GM19324 (cell line): ENCODE measurements around the gene IFI27L2.

Experiments used
- ATAC-seq: cut with Tn5 transposase; IDR thresholded peaks from one replicate; pipeline ENCODE4 v1.9.1; 2021; ENCODE audit warnings: mild to moderate bottlenecking, moderate library complexity; ENCODE audit not compliant: unreplicated experiment, low FRiP score

The IFI27L2 gene

GRCh38 chr14:94104731-94105130 is 24.7 kb downstream of the IFI27L2 start:
- no peak for ATAC-seq

DNA sequence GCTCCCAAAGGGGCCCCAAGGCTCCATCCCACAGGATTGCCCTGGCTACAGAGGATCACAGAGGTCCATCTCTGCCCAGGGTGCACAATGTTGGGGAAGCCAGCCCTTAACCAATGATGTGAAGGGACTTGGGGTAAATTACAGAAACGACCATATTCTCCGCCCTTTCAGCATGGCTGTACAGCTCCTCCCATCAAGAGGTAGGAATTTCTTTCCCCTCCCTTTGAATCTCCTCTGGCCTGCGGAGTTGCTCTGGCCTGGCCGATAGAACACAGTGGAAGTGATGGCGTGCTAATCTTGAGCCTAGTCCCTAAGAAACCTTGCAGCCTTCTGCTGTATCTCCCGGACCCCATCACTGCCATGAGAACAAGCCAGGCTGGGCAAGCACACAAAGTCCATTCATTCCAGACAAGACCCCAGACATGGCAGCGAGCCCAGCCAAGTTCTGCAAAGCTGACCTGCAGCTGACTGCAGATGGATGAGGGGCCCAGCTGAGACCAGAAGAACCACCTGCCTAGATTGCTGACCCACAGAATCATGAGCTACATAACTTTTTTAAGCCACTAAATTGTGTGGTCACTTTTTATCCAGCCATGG is 25.8 kb downstream of the IFI27L2 start:
- no peak for ATAC-seq

GRCh38 chr14:94102768-94103482 is 26.5 kb downstream of the IFI27L2 start:
- no peak for ATAC-seq

DNA sequence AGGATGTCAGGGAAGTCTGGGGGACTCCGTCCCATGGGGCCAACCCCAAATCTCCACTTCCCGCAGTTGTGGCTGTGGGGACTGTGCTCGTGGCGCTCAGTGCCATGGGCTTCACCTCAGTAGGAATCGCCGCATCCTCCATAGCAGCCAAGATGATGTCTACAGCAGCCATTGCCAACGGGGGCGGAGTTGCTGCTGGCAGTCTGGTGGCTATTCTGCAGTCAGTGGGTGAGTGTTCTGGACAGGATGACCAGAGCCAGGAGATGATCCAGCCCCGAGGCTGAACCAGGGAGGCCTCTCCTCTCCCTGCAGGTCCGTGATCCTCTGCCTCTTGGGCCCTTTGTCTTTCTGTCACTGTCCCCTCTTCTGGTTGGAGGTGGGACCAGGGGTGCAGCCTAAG is 27.7 kb downstream of the IFI27L2 start:
- no peak for ATAC-seq

GRCh38 chr14:94100847-94101246 is 28.6 kb downstream of the IFI27L2 start:
- no peak for ATAC-seq

DNA sequence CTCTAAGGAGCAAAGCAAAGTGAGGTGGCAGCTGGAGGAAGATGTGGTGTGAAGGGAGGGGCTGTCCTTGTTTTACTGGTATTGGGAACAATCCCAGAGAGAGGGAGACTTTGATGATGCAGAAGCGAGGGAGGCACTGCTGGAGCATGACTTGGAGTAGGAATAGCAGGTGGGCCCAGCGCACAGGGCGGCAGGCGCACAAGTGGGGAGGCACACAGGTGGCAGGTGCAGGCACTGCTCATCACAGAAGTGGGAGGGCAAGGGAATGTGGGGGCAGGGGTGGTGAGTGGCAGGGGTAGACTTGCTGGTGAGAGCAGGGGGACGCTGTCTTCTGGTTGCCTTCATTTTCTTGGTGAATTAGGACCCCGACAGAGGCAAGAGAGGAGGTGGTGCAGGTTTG is 30.4 kb downstream of the IFI27L2 start:
- ATAC-seq = no peak

DNA sequence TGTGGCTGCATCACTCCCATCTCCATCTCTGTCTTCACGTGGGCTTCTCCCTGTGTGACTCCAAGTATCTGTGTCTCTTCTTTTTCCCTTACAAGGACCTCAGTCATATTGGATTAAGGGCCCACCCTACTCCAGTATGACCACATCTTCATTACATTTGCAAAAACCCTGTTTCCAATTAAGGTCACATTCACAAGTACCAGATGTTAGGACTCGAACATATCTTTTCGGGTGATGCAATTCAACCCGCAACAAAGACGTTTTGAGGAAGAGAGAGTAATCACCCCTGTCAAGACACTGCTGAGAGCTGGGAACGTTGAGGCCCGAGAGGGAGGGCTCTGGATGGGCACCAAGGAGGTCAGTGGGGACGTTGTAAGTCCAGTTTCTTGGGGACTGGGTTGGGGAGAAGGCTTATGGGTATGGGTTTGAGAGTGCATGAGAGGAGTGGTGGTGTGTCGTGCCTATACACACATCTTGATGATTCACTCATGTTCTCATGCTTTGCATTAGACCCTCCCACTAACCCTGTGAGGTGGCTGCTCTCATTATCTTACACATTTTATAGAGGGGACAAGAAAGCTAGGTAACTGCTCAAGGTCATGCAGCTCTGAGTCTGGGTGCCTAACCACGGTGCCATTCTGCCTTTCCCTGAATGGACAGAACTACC is 30.9 kb downstream of the IFI27L2 start:
- no peak for ATAC-seq

DNA sequence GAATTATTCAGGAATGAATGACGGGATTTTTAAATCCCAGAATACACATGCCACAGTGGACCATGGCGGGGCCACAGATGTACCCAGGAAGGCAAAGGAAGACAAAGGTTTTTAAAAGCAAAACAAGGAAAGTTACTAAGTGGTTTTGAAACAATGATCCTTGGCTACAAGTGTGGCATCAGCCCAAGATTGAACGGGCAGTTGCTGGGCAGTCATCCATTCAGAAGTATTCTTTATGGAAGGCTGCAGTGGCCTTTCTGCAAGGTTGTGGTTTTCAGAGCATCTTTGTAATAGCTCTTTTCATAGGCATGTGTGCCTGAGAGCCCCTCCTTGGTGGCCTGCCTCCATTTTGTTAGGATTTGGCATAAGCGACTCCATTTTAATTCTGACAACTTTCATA is 32.3 kb downstream of the IFI27L2 start:
- no peak for ATAC-seq

DNA sequence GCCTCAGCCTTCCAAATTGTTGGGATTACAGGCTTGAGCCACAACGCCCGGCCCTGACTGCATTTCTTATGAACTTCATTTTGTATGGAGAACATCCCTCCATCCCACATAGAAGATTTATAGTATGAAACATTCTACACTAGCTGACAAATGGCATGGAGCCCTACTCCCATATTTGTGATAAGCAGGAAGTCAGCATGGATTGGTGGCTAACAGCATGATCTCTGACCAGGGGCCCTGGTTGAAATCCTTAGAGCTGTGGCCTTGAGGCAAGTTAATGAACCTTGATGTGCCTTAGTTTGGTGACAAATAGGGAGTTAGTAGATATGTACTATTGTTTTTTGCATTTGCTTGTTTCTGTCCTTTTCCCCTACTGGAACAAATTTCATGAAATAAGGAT is 36.0 kb downstream of the IFI27L2 start:
- no peak for ATAC-seq

- ATAC-seq = no peak
Observed at GRCh38 chr14:94089479-94089878, 39.9 kb downstream of the IFI27L2 start.

DNA sequence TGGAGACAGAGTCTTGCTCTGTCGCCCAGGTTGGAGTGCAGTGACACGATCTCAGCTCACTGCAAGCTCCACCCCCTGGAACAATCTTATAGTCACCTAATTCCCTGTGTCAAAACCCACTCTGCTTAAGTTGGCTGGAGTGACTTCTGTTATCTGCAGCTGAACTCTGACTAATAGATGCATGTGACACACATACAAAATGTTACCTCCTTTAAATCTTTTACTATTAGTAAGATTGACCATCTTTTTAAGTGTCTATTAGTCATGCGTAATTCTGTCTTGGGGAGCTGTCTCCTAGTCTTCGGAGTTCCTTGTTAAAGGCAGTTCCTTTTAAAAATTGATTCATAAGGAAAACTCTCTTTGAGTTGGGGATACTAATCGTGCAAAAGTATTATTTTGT is 40.9 kb downstream of the IFI27L2 start:
- no peak for ATAC-seq

GRCh38 chr14:94087891-94088290 is 41.5 kb downstream of the IFI27L2 start:
- no peak for ATAC-seq

DNA sequence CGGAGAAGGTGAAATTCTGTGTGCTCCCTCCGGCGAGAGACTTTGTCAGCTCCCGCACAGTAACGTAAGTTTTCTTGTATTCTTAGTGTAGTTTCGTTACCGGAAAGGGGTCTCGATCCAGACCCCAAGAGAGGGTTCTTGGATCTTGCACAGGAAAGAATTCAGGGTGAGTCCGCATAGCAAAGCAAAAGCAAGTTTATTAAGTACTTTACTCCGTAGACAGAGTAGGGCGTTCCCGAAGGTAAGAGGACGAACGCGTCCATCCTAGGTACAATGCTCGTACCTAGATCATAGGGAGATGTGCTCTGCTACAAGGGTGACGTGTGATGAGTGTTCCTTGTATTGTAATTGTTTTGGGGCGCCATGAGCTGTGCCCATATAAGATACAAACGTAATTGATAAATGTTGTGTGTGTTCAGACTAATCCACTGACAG is 48.0 kb downstream of the IFI27L2 start:
- ATAC-seq = peak; percentile 24

DNA sequence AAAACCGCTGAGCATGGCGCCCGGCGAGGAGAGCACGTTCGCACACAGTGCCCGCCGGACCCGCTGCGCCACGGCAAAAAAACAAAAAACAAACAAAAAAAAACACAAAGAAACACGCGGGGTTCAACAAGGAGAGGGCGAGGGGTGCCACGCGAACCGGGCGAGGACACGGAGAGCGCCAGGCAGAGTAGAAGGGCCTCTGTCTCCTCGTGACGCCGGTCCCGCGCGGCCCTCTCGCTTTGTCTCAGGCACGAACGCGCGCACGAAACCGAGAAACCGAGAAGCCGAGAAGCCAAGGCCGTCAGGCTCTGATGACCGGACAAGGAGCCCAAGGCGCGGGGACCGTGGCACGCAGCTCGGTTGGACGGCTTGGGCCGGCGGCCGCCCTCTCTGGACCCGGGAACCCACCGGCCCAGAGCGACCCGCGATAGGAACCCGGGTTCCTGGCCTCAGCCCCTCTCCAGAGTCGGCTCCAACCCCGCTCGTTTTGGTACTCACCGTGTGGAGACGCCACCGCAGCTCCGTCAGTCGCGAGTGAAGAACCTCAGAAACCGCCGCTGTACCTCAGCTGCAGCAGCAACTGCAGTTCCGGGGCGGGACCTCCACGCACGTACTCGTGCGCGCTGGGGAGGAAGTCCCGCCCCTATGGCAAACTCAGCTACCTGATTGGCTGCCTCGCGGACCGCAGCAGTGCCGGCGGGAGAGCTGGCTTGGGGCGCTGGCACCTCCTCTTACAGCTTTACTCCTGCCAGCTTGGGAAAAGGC is 48.6 kb downstream of the IFI27L2 start, which contains the start of the genes DDX24 and IFI27L1:
Gene DDX24 (minus strand): TSS at position 582 of the 765 bp plus-strand sequence. CDS start 1,460 bp downstream, outside the sequence.
Gene IFI27L1 (plus strand): TSS at position 690 of the 765 bp plus-strand sequence. CDS start 15,628 bp downstream, outside the sequence.
- peak; percentile 96 for ATAC-seq

- no peak for ATAC-seq
Observed at GRCh38 chr14:94079891-94080620, 49.3 kb downstream of the IFI27L2 start.

DNA sequence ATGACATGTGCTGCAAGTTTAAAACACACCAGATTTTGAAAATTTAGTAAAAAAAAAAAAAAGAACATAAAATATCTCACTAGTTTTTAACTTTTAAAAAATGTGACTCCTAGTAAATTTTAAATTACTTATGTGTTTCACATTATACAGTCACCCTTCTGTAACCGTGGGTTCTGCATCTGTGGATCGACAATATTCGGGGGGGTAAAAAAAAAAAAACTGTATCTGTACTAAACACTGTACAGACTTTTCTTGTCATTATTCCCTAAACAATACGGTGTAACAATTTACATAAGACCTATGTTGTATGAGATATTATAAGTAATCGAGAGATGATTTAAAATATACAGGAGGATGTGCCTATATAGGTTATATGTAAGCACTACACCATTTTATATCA is 51.6 kb downstream of the IFI27L2 start:
- ATAC-seq = no peak
